ENCODE measurements around the gene PLPPR5.
A peak's percentile ranks its signal among the peaks of the same experiment; 100 is the strongest.

Gene PLPPR5

DNA sequence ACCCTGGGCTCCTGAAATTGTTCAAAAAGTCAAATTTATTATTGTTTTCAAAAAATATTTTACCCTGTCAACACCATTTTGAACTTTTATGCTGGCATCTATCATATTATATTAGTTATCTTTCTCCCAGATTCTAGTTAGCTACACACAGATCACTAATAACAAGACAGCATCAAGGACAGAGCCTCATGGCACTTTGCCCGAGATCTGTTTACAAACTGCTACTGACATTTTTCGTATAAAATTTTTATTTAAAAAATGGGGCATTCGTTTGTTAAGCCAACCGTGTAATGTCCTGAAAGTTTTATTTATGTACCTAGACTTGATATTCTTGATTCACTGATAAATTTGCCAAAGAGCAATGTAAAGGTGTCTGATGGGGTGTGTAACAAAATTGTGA lies 78.1 kb downstream of the PLPPR5 start:
- Histone ChIP-seq H2BK12ac (ENCODE audit: low read length) (no peak overlapping the region), H3K4ac (ENCODE audit: low read depth, low read length) (no peak overlapping the region), H3K4me3 (ENCODE audit: low read depth, low read length) (no peak overlapping the region), H2AK5ac (ENCODE audit: low read length) (no peak overlapping the region), H3K27ac (ENCODE audit: low read depth, low read length) (no peak overlapping the region), H3K27me3 (ENCODE audit: insufficient read depth, low read length) (no peaks in the 10 kb centered on the region), H4K8ac (ENCODE audit: low read depth, low read length) (no peak overlapping the region), H3K4me2 (ENCODE audit: low read length) (no peak overlapping the region), H3K9me3 (ENCODE audit: insufficient read depth, low read depth, low read length) (no peaks in the 10 kb centered on the region), H2BK5ac (ENCODE audit: low read depth, low read length, poor library complexity) (no peak overlapping the region), H3K79me2 (ENCODE audit: control insufficient read depth, insufficient read depth, low read length, poor library complexity) (no peaks in the 10 kb centered on the region), H3K4me1 (ENCODE audit: control insufficient read depth in 1 of 2, insufficient read depth in 2 of 2, low read length in 2 of 2) (no peaks in the 10 kb centered on the region), H4K12ac (ENCODE audit: low read depth, low read length) (no peak overlapping the region), H3K79me1 (ENCODE audit: low read length) (no peaks in the 10 kb centered on the region), H3K9ac (ENCODE audit: low read length) (no peak overlapping the region), H3K36me3 (ENCODE audit: control insufficient read depth in 1 of 2, insufficient read depth in 2 of 2, low read length in 2 of 2) (no peaks in the 10 kb centered on the region), H3K23ac (ENCODE audit: low read length) (no peak overlapping the region), H2AFZ (ENCODE audit: insufficient read depth, low read length, poor library complexity) (no peak overlapping the region), H3K18ac (ENCODE audit: low read length) (no peak overlapping the region), H3K14ac (ENCODE audit: low read length) (no peak overlapping the region), H4K91ac (ENCODE audit: low read depth, low read length) (no peak overlapping the region), H2BK120ac (ENCODE audit: insufficient read depth, low read length, poor library complexity) (no peak overlapping the region)
- DNase-seq = no peak
- no CpG with 5 or more reads among the region's 4 CpGs for WGBS (ENCODE audit: extremely low coverage, insufficient coverage, insufficient read length)

DNA sequence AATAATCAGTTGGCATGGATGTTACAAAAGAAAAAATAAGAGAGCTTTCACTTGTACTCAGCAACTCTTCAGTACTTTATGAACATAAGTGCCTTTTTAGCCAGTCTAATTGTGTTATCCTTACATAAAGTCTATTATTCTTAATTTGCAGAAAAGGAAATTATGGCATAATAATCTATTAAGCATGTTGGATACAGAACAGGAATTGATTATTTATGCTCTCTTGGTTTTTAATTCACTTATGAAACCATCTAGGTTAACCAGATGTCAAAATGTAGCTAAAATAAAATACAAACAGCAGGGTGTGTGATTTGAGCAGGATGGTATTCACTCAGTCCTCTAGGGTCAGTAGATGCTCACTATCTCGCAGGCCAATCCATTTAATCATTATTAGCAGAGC lies 79.7 kb downstream of the PLPPR5 start:
- Histone ChIP-seq H2AK5ac (ENCODE audit: low read length) (no peak overlapping the region), H3K79me1 (ENCODE audit: low read length) (no peaks in the 10 kb centered on the region), H3K4ac (ENCODE audit: low read depth, low read length) (no peak overlapping the region), H3K36me3 (ENCODE audit: control insufficient read depth in 1 of 2, insufficient read depth in 2 of 2, low read length in 2 of 2) (no peaks in the 10 kb centered on the region), H2AFZ (ENCODE audit: insufficient read depth, low read length, poor library complexity) (no peak overlapping the region), H3K14ac (ENCODE audit: low read length) (no peak overlapping the region), H3K4me2 (ENCODE audit: low read length) (no peak overlapping the region), H3K79me2 (ENCODE audit: control insufficient read depth, insufficient read depth, low read length, poor library complexity) (no peaks in the 10 kb centered on the region), H3K23ac (ENCODE audit: low read length) (no peak overlapping the region), H3K9ac (ENCODE audit: low read length) (no peak overlapping the region), H2BK12ac (ENCODE audit: low read length) (no peak overlapping the region), H2BK120ac (ENCODE audit: insufficient read depth, low read length, poor library complexity) (no peak overlapping the region), H3K18ac (ENCODE audit: low read length) (no peak overlapping the region), H4K12ac (ENCODE audit: low read depth, low read length) (no peak overlapping the region), H3K27me3 (ENCODE audit: insufficient read depth, low read length) (no peaks in the 10 kb centered on the region), H2BK5ac (ENCODE audit: low read depth, low read length, poor library complexity) (no peak overlapping the region), H3K4me3 (ENCODE audit: low read depth, low read length) (no peak overlapping the region), H3K4me1 (ENCODE audit: control insufficient read depth in 1 of 2, insufficient read depth in 2 of 2, low read length in 2 of 2) (no peaks in the 10 kb centered on the region), H4K91ac (ENCODE audit: low read depth, low read length) (no peak overlapping the region), H3K27ac (ENCODE audit: low read depth, low read length) (no peak overlapping the region), H4K8ac (ENCODE audit: low read depth, low read length) (no peak overlapping the region), H3K9me3 (ENCODE audit: insufficient read depth, low read depth, low read length) (no peaks in the 10 kb centered on the region)
- WGBS (ENCODE audit: extremely low coverage, insufficient coverage, insufficient read length) = no CpG with 5 or more reads among the region's 1 CpG
- no peak for DNase-seq

DNA sequence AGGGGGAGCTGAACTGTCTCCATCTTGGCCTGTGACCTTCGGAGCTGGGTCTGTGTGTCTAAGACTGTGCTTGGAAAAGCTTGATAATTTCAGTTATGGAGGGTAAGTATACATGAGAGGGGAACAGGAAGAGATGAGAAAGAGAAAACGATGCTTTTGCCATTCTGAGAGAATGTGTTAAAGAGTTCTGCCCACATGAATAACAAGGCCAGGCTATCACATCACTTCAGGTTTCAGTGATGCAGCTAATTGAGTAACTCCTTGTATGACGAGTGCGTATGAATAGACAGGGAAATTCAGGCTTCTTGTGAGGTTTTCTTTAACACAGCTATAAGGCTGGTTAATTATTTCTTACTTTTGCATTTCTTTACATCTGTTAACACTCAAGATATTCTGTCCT lies 81.0 kb downstream of the PLPPR5 start:
- H3K79me1 ChIP-seq (ENCODE audit: low read length) = no peaks in the 10 kb centered on the region
- H3K18ac ChIP-seq (ENCODE audit: low read length) = no peak overlapping the region

DNA sequence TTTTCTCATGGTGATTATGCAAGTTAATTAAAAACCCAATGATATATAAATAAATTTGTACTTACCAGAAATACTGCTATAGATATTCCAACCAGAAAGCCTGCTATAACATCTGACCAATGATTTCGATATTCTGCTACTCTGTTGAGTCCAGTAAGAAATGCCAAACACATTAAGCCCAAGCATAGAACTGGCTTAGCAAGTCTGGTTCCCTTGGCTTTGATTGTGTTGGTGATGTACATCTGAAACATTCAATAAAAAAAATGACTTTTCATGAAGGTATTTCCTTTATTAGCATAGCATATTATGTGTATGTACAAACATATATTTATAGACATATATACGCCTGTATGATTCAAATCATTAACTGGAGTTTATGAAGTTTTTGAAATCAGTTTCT lies 82.8 kb downstream of the PLPPR5 start:
- H3K27me3 ChIP-seq (ENCODE audit: insufficient read depth, low read length) = no peaks in the 10 kb centered on the region
- H2BK120ac ChIP-seq (ENCODE audit: insufficient read depth, low read length, poor library complexity) = no peak overlapping the region
- H3K4me3 ChIP-seq (ENCODE audit: low read depth, low read length) = no peak overlapping the region
- H3K27ac ChIP-seq (ENCODE audit: low read depth, low read length) = no peak overlapping the region
- no CpG with 5 or more reads among the region's 2 CpGs for WGBS (ENCODE audit: extremely low coverage, insufficient coverage, insufficient read length)
- H3K9ac ChIP-seq (ENCODE audit: low read length) = no peak overlapping the region
- no peak overlapping the region for H3K14ac ChIP-seq (ENCODE audit: low read length)
- H2BK12ac ChIP-seq (ENCODE audit: low read length) = no peak overlapping the region
- no peak overlapping the region for H2AFZ ChIP-seq (ENCODE audit: insufficient read depth, low read length, poor library complexity)
- no peak overlapping the region for H3K23ac ChIP-seq (ENCODE audit: low read length)
- no peak overlapping the region for H4K12ac ChIP-seq (ENCODE audit: low read depth, low read length)
- H3K4me2 ChIP-seq (ENCODE audit: low read length) = no peak overlapping the region
- H2AK5ac ChIP-seq (ENCODE audit: low read length) = no peak overlapping the region
- no peaks in the 10 kb centered on the region for H3K79me2 ChIP-seq (ENCODE audit: control insufficient read depth, insufficient read depth, low read length, poor library complexity)
- H2BK5ac ChIP-seq (ENCODE audit: low read depth, low read length, poor library complexity) = no peak overlapping the region
- H4K91ac ChIP-seq (ENCODE audit: low read depth, low read length) = no peak overlapping the region
- no peak overlapping the region for H3K4ac ChIP-seq (ENCODE audit: low read depth, low read length)
- peak in 1 of 2 donors; percentile 9 for DNase-seq
- H3K9me3 ChIP-seq (ENCODE audit: insufficient read depth, low read depth, low read length) = no peaks in the 10 kb centered on the region
- H3K79me1 ChIP-seq (ENCODE audit: low read length) = no peaks in the 10 kb centered on the region
- no peaks in the 10 kb centered on the region for H3K36me3 ChIP-seq (ENCODE audit: control insufficient read depth in 1 of 2, insufficient read depth in 2 of 2, low read length in 2 of 2)
- no peak overlapping the region for H4K8ac ChIP-seq (ENCODE audit: low read depth, low read length)
- H3K18ac ChIP-seq (ENCODE audit: low read length) = no peak overlapping the region
- H3K4me1 ChIP-seq (ENCODE audit: control insufficient read depth in 1 of 2, insufficient read depth in 2 of 2, low read length in 2 of 2) = no peaks in the 10 kb centered on the region

More for the DNA sequence above, 81.0 kb downstream of the PLPPR5 start:
- H4K8ac ChIP-seq (ENCODE audit: low read depth, low read length) = no peak overlapping the region
- H3K9me3 ChIP-seq (ENCODE audit: insufficient read depth, low read depth, low read length) = no peaks in the 10 kb centered on the region
- no peak overlapping the region for H2BK5ac ChIP-seq (ENCODE audit: low read depth, low read length, poor library complexity)
- H3K36me3 ChIP-seq (ENCODE audit: control insufficient read depth in 1 of 2, insufficient read depth in 2 of 2, low read length in 2 of 2) = no peaks in the 10 kb centered on the region
- no peak overlapping the region for H2BK120ac ChIP-seq (ENCODE audit: insufficient read depth, low read length, poor library complexity)
- H3K4me2 ChIP-seq (ENCODE audit: low read length) = no peak overlapping the region
- H2AK5ac ChIP-seq (ENCODE audit: low read length) = no peak overlapping the region
- H3K23ac ChIP-seq (ENCODE audit: low read length) = no peak overlapping the region
- H2BK12ac ChIP-seq (ENCODE audit: low read length) = no peak overlapping the region
- no peak overlapping the region for H3K4me3 ChIP-seq (ENCODE audit: low read depth, low read length)
- DNase-seq = no peak
- no peaks in the 10 kb centered on the region for H3K4me1 ChIP-seq (ENCODE audit: control insufficient read depth in 1 of 2, insufficient read depth in 2 of 2, low read length in 2 of 2)
- no peak overlapping the region for H3K14ac ChIP-seq (ENCODE audit: low read length)
- H3K9ac ChIP-seq (ENCODE audit: low read length) = no peak overlapping the region
- no peak overlapping the region for H4K91ac ChIP-seq (ENCODE audit: low read depth, low read length)
- no peak overlapping the region for H2AFZ ChIP-seq (ENCODE audit: insufficient read depth, low read length, poor library complexity)
- no CpG with 5 or more reads among the region's 4 CpGs for WGBS (ENCODE audit: extremely low coverage, insufficient coverage, insufficient read length)
- no peak overlapping the region for H3K27ac ChIP-seq (ENCODE audit: low read depth, low read length)
- H3K27me3 ChIP-seq (ENCODE audit: insufficient read depth, low read length) = no peaks in the 10 kb centered on the region
- H3K4ac ChIP-seq (ENCODE audit: low read depth, low read length) = no peak overlapping the region
- H4K12ac ChIP-seq (ENCODE audit: low read depth, low read length) = no peak overlapping the region
- H3K79me2 ChIP-seq (ENCODE audit: control insufficient read depth, insufficient read depth, low read length, poor library complexity) = no peaks in the 10 kb centered on the region
